Astrocyte of the spinal cord (primary cell): Measurements from ENCODE around the gene LMO7.
A peak's percentile ranks its signal among the peaks of the same experiment; 100 is the strongest.

Experiments
- DNase-seq: peaks from one replicate; pipeline ENCODE4 v3.0.0; 2011; ENCODE audit warnings: low read depth, low spot score
- H3K4me3 ChIP-seq: 2 replicates; pipeline ENCODE4 v1.5.1; 2011; ENCODE audit warnings: low read depth, mild to moderate bottlenecking, low read length, moderate library complexity
- CTCF ChIP-seq: IDR thresholded peaks from 2 replicates; pipeline ENCODE4 v1.5.1; 2012; ENCODE audit warnings: low read depth, mild to moderate bottlenecking, low read length, inconsistent platforms
- in situ Hi-C: cut with HindIII; loops from 2 replicates; pipeline ENCODE4 v1.10.0; 2017; ENCODE audit warnings: low sequenced_read_pairs

Gene LMO7

DNA sequence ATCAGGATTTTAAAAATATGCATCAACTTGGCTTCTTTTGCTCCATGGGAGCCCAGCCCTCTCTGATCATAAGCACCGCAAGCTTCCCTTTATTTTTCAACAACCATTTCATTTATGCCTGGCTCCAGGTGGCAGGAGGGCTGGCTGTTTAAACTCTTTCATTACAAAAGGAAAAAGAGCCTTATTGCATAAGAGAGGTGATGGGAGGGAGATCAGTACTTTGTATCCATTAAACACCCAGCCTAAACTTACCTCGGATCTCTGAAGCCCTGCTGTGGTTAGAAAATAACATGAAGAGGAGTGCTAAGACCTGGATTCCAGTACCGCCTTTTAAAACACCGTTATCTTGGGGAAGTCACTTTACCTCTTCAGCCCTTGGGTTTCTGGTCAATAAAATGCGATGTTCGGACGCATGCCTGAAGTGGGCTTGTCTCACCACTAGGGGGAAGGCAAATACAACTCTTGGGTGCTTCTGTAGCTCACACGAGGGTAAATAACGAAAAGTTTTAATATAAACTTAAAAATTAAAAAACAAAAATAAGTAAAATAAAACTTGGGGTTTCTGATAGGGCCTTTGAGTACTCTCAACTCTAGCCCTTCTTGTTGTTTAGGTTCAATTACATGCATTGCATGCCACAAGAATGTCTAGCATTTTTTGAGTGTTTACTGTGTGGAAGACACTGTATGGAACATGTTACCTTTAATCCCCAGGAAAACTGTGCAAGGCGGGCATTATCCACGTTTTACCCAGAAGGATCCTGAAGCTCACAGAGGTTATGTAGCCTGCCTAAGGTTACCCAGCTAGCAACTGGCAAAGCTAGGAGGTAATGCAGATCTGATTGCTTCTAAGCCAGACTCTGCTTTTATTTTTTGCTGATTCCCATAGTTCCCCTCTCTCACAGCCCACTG, 240.3 kb downstream of the LMO7 start:
- DNase-seq = peak; percentile 68
- in situ Hi-C loops = no loop called here
- no peak overlapping the region for H3K4me3 ChIP-seq
- peak; percentile 90 for TF ChIP-seq CTCF

DNA sequence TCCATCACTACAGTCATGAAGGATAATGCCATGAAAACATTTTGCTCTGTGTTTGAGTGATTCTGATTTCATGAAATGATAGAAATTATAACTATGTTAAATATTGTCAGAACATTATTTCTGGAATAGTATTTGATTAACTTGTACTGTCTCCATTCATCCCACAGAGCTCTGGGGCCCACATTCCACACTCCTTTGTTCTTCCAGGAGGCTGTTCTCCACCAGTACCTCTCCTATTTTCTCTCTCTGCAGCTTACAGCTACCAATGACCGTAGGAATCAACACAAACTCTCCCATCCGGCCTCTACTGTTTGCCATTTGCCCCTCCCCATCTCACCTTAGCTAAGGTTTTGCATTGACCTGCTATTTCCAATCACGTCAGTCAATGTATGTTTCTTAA, 240.9 kb downstream of the LMO7 start:
- TF ChIP-seq CTCF = no peak
- in situ Hi-C loops = no loop called here

DNA sequence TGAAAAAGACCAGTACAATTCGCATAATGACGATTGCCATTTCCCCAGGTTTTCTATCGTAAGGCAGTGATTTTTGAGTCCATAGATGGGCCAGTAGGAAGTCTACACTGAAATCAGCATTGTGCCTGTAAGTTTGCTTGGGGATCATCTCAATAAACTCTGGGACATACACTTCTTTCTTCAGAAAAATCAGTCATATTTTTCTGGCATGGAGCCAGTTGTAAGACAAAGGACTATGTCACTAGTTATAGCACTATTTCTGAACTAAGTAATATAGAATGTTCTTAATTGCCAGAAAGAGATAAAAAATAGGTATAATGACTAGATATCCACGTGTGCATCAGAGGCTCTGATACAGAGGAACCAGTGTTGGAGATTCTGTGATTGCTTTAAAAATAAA, 243.5 kb downstream of the LMO7 start:
- in situ Hi-C loops = no loop called here
- no peak overlapping the region for H3K4me3 ChIP-seq
- DNase-seq = no peak
- no peak for TF ChIP-seq CTCF

More for the DNA sequence above, 240.9 kb downstream of the LMO7 start:
- no peak for DNase-seq
- no peak overlapping the region for H3K4me3 ChIP-seq

DNA sequence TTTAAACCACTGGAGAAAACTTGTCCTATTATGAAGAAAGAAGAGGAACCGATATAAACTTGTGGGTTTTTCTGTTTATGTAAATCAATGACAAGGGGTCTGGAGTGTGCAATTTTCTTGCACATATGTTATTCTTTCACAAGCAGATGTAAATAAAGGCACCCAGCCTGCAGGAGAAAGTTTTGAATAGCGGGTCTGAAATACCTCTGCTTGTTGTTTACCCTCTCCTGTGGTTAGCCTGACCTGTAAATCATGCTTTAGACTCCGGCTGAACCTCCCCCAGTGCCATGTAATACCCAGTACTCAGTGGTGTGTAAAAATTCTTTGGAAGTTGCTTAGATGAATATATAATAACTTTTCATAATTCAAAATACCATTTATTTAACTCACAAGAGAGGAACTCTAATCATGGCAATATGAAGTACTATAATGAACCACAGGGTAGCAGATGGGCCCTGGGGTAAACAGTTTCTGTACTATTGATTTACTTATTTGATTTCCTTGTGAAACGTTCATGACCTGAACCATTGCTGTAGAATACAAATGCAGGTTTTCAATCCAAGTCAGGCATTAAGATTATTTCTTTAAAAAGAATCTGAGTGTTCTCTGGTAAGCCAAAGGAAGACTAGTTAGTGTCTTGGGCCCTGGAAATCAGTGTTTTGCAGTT, 245.1 kb downstream of the LMO7 start:
- no peak for DNase-seq
- TF ChIP-seq CTCF = no peak
- in situ Hi-C loops = no loop called here
- no peak overlapping the region for H3K4me3 ChIP-seq

GRCh38 chr13:75882261-75882660, 246.1 kb downstream of the LMO7 start:
- DNase-seq = no peak
- H3K4me3 ChIP-seq = no peak overlapping the region
- TF ChIP-seq CTCF = no peak
- in situ Hi-C loops = no loop called here

DNA sequence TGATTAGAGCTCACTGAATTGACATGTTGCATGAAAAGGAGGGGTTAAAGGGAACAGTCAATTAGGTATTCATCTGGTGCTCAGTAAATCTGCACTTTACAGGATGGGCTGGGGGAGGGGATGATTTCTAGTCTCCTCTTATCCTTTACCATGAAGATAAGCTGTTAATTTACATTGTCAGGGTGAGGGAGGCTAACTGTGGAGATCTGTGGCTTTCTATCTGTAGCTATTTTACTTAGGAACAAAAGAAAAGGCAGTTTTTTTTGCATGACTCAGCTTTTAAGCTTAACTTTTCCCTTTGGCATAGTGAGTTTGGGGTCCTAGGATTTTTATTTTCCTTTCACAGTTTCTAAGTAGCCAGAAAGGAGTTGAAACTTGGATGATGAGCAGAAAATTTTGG, 253.3 kb downstream of the LMO7 start:
- no peak overlapping the region for H3K4me3 ChIP-seq
- DNase-seq = no peak
- no peak for TF ChIP-seq CTCF
- in situ Hi-C loops = no loop called here
